GM19025 (cell line): ENCODE results near the gene TRAPPC2.
A peak's percentile ranks its signal among the peaks of the same experiment; 100 is the strongest.
"Not testable (repeated sequence)": the region's sequence is repeated elsewhere in the genome, so short reads cannot be mapped to it uniquely, and the experiment has no call there.

Experiments
- ATAC-seq: cut with Tn5 transposase; IDR thresholded peaks from one replicate; pipeline ENCODE4 v1.9.1; 2021; ENCODE audit warnings: mild to moderate bottlenecking, low read depth, moderate library complexity; ENCODE audit not compliant: unreplicated experiment

The TRAPPC2 gene

GRCh38 chrX:13676885-13677284 is 57.5 kb downstream of the TRAPPC2 start:
- ATAC-seq: no peak

- no peak for ATAC-seq
Observed at GRCh38 chrX:13673016-13673415, 61.4 kb downstream of the TRAPPC2 start.

GRCh38 chrX:13670197-13670596 is 64.2 kb downstream of the TRAPPC2 start:
- ATAC-seq: no peak

- not testable (repeated sequence) for ATAC-seq
Observed at GRCh38 chrX:13669755-13670154, 64.7 kb downstream of the TRAPPC2 start.

- peak; percentile 53 for ATAC-seq
Observed at GRCh38 chrX:13669246-13669737, 65.1 kb downstream of the TRAPPC2 start.

GRCh38 chrX:13667919-13668318 is 66.5 kb downstream of the TRAPPC2 start:
- ATAC-seq: no peak

- ATAC-seq: no peak
Observed at GRCh38 chrX:13666836-13667235, 67.6 kb downstream of the TRAPPC2 start.

GRCh38 chrX:13664020-13664419 is 70.4 kb downstream of the TRAPPC2 start:
- no peak for ATAC-seq

- no peak for ATAC-seq
Observed at GRCh38 chrX:13662355-13662791, 72.0 kb downstream of the TRAPPC2 start.
